ENCODE data around the gene ZFP36. TPM values are rescaled to one million over a fixed set of nuclear protein-coding genes. Genes with fewer than 3 reads are reported as not detected.

ZFP36 gene
- total RNA-seq, 1 donor from 2014 or later: 105 TPM

- no peak for TF ChIP-seq CTCF (IDR thresholded peaks at IDR 0.05)
- Mint-ChIP-seq H3K4me1 (ENCODE audit: unreplicated experiment) (peaks cover 9% of the 10 kb centered on the region), H3K27me3 (ENCODE audit: unreplicated experiment) (no peaks in the 10 kb centered on the region), H3K9me3 (ENCODE audit: unreplicated experiment) (no peaks in the 10 kb centered on the region), H3K4me3 (ENCODE audit: unreplicated experiment) (no peak overlapping the region), H3K27ac (ENCODE audit: unreplicated experiment) (peak overlapping the region; percentile 47), H3K36me3 (ENCODE audit: unreplicated experiment) (peaks cover 40% of the 10 kb centered on the region)
- DNase-seq (ENCODE audit: extremely low spot score, unreplicated experiment): no peak
Observed at GRCh38 chr19:39385629-39386411, 20.8 kb upstream of the ZFP36 start.

- Mint-ChIP-seq H3K27me3 (ENCODE audit: unreplicated experiment) (no peaks in the 10 kb centered on the region), H3K9me3 (ENCODE audit: unreplicated experiment) (no peaks in the 10 kb centered on the region), H3K4me1 (ENCODE audit: unreplicated experiment) (peaks cover 15% of the 10 kb centered on the region), H3K27ac (ENCODE audit: unreplicated experiment) (no peak overlapping the region), H3K4me3 (ENCODE audit: unreplicated experiment) (no peak overlapping the region), H3K36me3 (ENCODE audit: unreplicated experiment) (peaks cover 32% of the 10 kb centered on the region)
- TF ChIP-seq CTCF (IDR thresholded peaks at IDR 0.05): no peak
- no peak for DNase-seq (ENCODE audit: extremely low spot score, unreplicated experiment)
Observed at GRCh38 chr19:39386557-39386956, 20.1 kb upstream of the ZFP36 start.

- Mint-ChIP-seq H3K9me3 (ENCODE audit: unreplicated experiment) (no peaks in the 10 kb centered on the region), H3K36me3 (ENCODE audit: unreplicated experiment) (peaks cover 30% of the 10 kb centered on the region), H3K4me3 (ENCODE audit: unreplicated experiment) (peak overlapping the region; percentile 50), H3K4me1 (ENCODE audit: unreplicated experiment) (peaks cover 22% of the 10 kb centered on the region), H3K27me3 (ENCODE audit: unreplicated experiment) (no peaks in the 10 kb centered on the region), H3K27ac (ENCODE audit: unreplicated experiment) (peak overlapping the region; percentile 55)
- DNase-seq (ENCODE audit: extremely low spot score, unreplicated experiment): no peak
- no peak for TF ChIP-seq CTCF (IDR thresholded peaks at IDR 0.05)
Observed at GRCh38 chr19:39388657-39389056, 18.0 kb upstream of the ZFP36 start.

- H3K4me3 Mint-ChIP-seq (ENCODE audit: unreplicated experiment): peak overlapping the region; percentile 97
- H3K27me3 Mint-ChIP-seq (ENCODE audit: unreplicated experiment): no peaks in the 10 kb centered on the region
- peaks cover 22% of the 10 kb centered on the region for H3K4me1 Mint-ChIP-seq (ENCODE audit: unreplicated experiment)
- peaks cover 32% of the 10 kb centered on the region for H3K36me3 Mint-ChIP-seq (ENCODE audit: unreplicated experiment)
- H3K27ac Mint-ChIP-seq (ENCODE audit: unreplicated experiment): peak overlapping the region; percentile 98
- H3K9me3 Mint-ChIP-seq (ENCODE audit: unreplicated experiment): no peaks in the 10 kb centered on the region
- DNase-seq (ENCODE audit: extremely low spot score, unreplicated experiment): no peak
- TF ChIP-seq CTCF (IDR thresholded peaks at IDR 0.05): no peak
Observed at GRCh38 chr19:39389631-39390414, 16.8 kb upstream of the ZFP36 start.

GRCh38 chr19:39390451-39390750, 16.2 kb upstream of the ZFP36 start:
- Mint-ChIP-seq H3K4me3 (ENCODE audit: unreplicated experiment) (peak overlapping the region; percentile 97), H3K27me3 (ENCODE audit: unreplicated experiment) (no peaks in the 10 kb centered on the region), H3K4me1 (ENCODE audit: unreplicated experiment) (peaks cover 22% of the 10 kb centered on the region), H3K27ac (ENCODE audit: unreplicated experiment) (peak overlapping the region; percentile 98), H3K9me3 (ENCODE audit: unreplicated experiment) (no peaks in the 10 kb centered on the region), H3K36me3 (ENCODE audit: unreplicated experiment) (peaks cover 37% of the 10 kb centered on the region)
- no peak for TF ChIP-seq CTCF (IDR thresholded peaks at IDR 0.05)
- no peak for DNase-seq (ENCODE audit: extremely low spot score, unreplicated experiment)
